Measurements from ENCODE around the gene LHX3.

LHX3 gene

GRCh38 chr9:136170006-136170901 is 34.7 kb downstream of the LHX3 start:
- no peak for DNase-seq (ENCODE audit: extremely low read depth, low read depth)
- TF ChIP-seq CTCF (IDR thresholded peaks at IDR 0.05; ENCODE audit: low read depth, low read length): peak; percentile 72

GRCh38 chr9:136169495-136169894 is 35.4 kb downstream of the LHX3 start:
- no peak for TF ChIP-seq CTCF (IDR thresholded peaks at IDR 0.05; ENCODE audit: low read depth, low read length)
- no peak for DNase-seq (ENCODE audit: extremely low read depth, low read depth)

- no peak for DNase-seq (ENCODE audit: extremely low read depth, low read depth)
- no peak for TF ChIP-seq CTCF (IDR thresholded peaks at IDR 0.05; ENCODE audit: low read depth, low read length)
These were observed 41.6 kb downstream of the LHX3 start for GRCh38 chr9:136163248-136163850.

- no peak for TF ChIP-seq CTCF (IDR thresholded peaks at IDR 0.05; ENCODE audit: low read depth, low read length)
- DNase-seq (ENCODE audit: extremely low read depth, low read depth): no peak
These were observed 43.8 kb downstream of the LHX3 start for GRCh38 chr9:136160995-136161610.

GRCh38 chr9:136160381-136160841 is 44.5 kb downstream of the LHX3 start:
- DNase-seq (ENCODE audit: extremely low read depth, low read depth): no peak
- no peak for TF ChIP-seq CTCF (IDR thresholded peaks at IDR 0.05; ENCODE audit: low read depth, low read length)

- DNase-seq (ENCODE audit: extremely low read depth, low read depth): no peak
- no peak for TF ChIP-seq CTCF (IDR thresholded peaks at IDR 0.05; ENCODE audit: low read depth, low read length)
These were observed 45.1 kb downstream of the LHX3 start for GRCh38 chr9:136159851-136160250.
